GM21529 (cell line): Measurements from ENCODE around the gene DCST1.
A peak's percentile ranks its signal among the peaks of the same experiment; 100 is the strongest.

Experiments used
- ATAC-seq: cut with Tn5 transposase; IDR thresholded peaks from one replicate; pipeline ENCODE4 v1.9.1; 2021; ENCODE audit not compliant: unreplicated experiment

Gene DCST1

DNA sequence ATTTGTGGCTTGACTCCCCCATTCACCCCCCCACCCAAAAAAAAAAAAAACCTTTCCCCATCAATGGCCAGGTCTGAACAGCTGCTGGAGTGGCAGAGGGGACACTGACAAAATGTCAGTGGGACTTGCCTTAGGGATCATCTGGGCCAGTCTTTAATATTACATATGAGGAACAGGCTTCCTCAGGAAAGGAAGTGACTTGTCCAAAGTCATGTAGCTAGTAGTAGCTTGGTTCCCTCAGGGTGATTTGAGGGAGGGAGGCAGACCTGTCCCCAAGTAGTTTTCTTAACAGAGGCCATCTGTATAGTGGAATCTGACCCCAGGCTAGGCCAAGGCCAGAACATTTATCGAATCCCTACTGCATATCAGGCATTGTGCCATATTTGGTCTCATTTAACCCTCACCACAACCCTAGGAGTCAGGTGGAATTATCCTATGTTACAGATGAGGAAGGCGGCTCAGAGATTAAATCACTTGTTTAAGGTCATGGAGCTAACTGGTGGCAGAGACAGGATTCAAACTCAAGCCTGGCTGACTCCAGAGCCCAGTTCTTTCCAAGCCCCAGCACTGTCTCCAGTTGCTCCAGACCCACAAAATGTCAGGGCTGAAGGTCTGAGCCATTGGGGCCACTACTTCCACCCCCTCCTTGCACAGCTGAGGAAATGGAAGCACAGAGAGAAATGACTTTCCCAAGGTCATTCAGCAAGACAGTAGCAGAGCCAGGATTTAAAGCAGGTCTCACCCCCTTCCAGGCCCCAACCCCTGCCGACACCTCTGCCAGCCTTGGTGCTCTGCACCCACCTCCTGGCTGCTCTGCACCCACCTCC is 20.6 kb upstream of the DCST1 start:
- no peak for ATAC-seq

DNA sequence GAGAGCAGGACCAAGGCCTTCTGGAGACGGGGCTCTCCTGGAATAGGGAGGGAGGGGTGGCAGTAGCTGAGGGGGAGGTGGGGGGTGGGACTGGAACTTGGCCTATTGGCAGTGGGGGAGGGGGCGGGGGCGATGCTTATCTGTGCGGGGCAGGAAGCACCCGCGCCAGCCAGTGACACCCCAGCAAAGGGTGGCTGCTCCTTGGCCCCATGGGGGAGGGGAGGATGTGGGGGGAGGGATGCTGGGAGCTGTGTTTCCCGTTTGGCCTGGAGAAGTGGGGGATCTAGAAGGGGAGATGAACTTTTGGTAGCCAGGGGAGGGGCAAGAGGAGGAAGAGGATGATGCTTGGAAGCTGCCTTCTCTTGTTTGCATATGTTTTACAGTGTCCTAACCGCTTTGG is 20.0 kb upstream of the DCST1 start:
- no peak for ATAC-seq

DNA sequence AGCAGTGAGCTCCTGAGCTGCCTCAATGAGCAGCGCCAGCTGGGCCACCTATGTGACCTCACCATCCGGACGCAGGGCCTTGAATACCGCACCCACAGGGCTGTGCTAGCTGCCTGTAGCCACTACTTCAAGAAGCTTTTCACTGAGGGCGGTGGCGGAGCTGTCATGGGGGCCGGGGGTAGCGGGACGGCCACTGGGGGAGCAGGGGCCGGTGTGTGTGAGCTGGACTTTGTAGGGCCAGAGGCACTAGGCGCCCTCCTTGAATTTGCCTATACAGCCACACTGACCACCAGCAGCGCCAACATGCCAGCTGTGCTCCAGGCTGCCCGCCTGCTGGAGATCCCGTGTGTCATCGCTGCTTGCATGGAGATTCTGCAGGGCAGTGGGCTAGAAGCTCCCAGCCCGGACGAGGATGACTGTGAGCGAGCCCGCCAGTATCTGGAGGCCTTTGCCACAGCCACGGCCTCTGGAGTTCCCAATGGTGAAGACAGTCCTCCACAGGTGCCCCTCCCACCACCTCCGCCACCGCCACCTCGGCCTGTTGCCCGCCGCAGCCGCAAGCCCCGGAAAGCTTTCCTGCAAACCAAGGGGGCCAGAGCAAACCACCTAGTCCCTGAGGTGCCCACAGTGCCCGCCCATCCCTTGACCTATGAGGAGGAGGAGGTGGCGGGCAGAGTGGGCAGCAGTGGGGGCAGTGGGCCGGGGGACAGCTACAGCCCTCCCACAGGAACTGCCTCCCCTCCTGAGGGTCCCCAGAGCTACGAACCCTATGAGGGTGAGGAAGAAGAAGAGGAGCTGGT is 18.7 kb upstream of the DCST1 start:
- ATAC-seq = no peak

DNA sequence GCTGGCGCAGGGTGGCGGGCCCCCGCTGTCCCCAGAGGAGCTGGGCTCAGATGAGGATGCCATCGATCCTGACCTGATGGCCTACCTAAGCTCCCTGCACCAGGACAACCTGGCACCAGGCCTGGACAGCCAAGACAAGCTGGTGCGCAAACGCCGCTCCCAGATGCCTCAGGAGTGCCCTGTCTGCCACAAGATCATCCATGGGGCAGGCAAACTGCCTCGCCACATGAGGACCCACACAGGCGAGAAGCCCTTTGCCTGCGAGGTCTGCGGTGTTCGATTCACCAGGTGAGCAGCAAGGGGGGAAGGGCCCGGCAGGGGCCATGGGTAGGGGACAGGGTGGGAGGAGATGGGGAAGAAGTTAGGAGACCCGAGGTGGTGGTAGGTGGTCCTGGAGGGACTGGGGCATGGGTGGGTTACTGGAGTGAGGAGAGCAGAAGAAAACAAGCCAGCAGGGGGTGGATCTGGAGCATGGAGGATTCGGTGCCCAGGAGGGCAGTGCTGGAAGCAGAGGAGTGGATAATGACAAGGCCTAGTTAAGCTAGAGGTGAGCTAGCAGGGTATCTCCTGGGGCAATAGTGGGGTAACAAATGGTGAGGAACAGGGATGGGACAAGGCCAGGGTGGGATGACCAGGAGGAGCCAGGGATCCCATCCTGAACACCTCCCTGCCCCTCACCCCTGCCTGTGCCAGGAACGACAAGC is 17.9 kb upstream of the DCST1 start:
- no peak for ATAC-seq

DNA sequence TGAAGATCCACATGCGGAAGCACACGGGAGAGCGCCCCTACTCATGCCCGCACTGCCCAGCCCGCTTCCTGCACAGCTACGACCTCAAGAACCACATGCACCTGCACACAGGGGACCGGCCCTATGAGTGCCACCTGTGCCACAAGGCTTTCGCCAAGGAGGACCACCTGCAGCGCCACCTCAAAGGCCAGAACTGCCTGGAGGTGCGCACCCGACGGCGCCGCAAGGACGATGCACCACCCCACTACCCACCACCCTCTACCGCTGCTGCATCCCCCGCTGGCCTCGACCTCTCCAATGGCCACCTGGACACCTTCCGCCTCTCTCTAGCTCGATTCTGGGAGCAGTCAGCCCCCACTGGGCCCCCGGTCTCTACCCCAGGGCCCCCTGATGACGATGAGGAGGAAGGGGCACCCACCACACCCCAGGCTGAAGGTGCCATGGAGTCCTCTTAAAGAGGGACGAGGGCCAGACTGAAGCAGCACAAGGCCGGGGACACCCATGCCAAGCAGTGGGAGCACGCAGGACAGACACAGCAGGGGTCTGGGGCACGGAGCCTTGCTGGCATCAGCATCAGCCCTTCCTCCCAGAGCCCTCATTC is 17.3 kb upstream of the DCST1 start:
- ATAC-seq = no peak

DNA sequence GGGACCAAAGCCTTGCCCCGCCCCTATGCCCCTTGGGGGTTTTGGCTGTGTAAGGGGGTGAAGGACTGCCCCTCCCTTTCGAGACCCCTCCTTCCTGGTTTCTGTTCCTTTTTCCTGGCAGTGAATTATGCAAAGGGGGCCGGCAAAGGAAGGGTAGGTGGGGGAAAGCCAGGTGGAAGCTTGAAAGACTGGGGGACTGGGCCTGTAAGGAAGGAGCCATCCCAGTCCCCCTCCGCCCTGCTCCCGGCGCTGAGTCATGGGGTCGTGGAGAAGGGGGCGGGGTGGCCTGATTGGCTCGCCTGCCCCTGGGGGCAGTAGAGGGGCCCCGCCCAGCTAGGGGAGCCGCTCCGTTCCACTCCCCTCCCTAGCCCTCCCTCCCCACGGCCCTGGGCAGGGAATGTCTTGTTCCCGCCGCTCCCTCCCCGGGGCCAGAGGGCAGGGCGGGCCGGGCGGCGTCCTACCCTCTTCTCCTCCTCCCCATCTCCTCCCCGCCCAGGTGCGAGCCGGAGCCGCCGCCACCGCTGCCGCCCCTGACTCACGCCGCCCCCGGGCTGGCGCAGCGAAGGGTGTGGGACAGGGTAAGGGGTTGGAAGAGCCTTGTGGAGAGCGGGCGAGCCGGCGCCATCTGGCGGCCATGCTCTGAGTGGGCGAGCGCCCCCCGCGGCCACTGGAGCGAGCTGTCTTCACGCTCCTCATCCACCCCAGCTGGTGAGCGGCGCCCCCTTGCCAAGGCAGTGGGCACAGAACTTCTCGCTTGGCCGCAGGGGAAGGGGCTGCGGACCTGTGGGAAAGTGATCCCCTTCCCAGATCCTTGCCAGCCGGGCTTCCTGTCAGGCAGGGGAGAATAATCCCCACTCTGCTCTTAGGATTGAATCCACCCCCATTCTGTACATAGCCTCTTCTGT is 16.3 kb upstream of the DCST1 start:
- peak; percentile 81 for ATAC-seq

DNA sequence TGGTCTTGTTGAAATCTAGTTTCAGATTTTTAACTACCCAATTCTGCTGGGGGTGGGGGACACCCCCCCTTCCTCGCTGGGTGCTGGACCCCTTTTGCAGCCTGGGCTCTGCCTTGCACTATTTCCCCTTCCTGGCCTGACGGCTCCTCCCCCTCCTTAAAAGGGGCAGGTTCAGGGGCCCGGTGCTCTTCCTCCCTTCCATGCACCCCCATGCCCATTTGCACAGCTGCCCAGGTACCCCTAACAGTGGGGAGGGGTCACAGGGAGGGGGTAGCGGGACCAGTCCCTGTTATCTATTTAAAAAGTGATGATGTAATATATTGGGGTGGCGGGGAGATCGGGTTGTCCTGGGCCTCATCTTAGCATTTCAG is 15.7 kb upstream of the DCST1 start:
- ATAC-seq = no peak

DNA sequence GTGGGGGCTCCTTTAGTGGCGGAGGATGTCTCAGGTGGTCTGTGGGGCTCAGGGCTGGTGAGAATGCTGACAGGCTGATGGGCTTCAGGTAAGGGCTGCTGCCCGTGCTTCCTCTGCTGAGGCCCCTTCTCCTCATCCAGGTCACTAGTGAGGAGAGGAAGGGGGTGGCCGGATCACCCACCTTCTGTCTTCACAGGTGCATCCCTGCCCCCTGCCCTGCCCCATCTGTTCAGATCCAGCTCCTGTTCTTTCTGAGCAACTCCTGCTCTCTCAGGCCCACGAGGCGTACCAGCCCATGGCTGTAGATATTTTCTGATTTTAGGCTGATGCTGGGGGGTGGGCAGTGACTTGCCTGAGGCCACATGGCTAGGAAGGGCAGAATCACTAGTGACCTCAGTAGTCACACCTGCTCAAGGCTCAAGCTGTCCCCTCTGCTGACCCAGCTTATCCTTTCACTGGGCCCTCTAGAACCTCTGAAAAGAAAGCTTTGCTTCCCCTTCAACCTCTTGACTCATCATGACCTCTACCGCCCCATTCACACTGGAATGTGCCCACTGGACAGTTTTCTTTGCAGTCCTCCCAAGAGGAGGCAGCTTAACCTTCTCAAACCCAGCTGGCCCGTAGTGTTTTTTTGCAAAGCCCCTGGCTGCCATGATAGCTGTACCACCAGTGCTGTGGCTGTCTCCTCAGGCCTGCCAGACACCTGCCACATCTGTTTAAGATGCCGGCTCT is 14.8 kb upstream of the DCST1 start:
- ATAC-seq = no peak

DNA sequence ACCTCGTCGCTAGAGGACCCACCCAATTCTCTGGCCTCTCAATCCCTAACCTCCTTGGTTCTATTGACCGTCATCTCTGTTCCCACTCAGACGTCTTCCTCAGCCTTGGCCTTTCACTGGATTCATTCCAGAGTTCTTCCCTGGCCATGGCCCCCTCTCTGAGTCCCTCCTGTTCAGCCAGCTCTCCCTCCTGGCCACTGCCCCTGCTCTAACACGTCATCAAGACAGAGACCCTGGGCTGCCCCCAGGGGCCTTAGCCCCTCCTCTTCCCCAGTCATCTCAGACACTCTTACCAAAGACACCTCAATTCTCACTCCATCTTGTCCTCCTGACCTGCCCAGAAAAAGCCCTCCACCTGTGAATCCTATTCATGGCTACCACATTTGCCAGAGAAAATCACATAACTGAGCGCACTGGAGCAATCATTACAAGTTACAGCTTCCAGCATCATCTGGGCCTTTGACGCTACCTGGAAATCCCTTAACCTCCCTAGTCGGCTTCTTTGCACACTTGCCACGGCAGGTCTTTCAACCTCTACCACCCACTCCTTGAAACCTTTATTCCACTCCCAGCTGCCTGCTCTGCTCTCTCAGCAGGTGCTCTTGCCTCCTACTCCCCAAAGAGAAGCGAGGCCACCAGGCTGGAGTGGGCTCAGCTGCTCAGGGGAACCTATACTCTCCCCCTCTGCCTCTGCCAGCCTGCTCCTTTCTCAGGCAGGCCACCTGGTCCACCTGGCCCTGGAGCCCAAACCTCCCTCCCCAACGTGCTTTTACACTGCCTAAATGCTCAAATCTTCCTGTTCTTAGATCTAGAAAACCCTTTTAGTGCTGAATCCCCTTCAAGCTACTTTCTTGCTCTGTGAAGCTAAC is 14.0 kb upstream of the DCST1 start:
- no peak for ATAC-seq

DNA sequence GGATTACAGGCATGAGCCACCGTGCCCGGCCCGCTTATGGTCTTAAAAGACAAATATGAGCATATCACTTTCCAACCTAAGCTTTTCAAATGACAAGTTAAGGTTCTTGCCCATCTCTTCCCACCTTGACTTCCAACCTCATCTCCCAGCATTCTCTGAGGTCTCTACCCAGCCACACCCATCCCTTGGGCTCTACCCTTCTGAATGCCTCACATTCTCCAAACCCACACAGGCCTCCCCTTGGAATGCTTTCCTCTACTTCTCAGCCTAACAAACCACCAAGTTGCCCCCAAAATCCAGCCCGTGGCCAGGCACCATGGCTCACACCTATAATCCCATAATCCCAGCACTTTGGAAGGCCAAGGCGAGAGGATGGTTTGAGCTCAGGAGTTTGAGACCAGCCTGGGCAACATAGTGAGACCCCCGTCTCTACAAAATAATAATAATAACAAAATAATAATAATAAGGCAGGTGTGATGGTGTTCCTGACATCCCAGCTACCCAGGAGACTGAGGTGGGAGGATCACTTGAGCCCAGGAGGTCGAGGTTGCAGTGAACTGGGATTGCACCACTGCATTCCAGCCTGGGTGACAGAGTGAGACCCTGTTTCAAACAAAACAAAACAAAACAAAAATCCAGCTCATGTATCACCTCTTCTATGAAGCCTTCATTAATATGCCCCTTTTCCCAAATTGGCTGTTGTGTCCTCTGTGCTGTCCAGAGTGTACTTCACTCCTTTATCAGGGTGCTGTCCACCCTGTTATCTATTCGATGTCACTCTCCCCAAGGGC is 11.3 kb upstream of the DCST1 start:
- ATAC-seq = no peak

DNA sequence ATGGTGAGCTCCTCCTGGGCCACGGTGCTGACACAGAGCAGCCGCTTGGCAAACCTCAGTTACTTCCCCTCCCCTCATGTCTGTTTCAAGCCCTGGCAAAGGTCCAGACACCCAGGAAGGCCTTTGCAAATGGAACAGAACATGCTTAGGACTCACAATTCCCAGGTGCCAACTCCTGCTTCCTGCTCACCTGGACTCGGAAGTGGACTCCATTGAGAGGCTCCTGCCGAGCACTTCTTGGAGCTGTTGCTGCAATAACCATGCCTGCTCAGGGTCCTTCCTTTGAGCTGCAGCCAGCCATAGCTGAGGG is 10.7 kb upstream of the DCST1 start:
- ATAC-seq = no peak

DNA sequence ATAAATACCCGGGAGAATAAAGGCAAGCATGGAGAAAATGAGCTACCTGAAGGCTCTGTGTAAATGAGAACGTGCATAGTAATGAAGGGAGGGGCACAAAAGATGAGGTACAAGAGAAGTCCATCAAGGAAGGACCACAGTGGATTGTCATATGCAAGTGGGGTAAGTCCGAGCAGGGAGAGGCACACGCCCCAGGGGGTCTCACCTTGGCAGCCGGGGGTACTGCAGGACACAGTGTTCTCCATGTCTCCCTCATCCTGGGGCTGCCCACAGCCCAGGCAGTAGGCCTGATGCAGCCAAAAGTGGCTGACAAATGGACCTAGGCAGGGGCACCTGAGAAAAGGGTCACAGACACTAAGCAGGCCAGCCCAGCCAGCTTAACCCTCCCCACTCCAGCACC is 10.0 kb upstream of the DCST1 start:
- no peak for ATAC-seq

DNA sequence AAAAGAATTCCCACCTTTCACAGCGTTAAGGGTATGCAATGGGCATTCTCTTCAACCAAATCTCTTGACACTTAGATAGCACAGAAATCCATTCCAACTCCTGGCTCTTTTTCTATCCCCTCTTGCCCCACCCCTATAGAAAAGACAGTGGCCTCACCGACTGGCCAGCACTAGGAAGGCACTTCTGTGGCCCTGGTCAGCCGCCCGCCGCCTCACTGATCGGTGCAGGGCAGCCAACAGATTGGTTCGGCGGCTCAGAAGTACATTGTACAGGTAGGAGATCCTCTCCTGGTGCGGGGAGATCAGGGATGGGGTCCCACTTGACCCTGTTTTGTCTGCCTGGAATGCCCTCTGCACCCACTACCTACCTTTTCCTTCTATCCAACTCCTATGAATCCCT is 9.3 kb upstream of the DCST1 start:
- no peak for ATAC-seq

DNA sequence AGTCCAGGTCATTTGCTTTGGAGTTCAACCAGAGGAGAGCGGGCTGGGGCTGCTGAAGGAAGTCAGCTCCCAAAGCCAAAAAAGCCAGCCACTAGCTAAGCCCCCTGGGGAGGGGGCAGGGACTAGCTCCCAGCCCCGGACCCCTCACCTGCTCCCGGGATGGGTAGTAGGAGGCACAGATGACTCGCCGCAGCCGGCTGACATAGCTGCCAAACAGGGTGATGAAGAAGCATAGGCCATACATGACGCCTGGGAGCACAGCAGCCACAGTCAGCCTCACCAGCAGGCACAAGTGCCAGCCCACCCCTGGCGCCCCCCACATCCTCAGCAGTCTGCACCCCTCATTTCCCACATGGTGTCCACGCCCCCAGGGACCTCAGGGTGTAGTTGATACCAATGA is 7.5 kb upstream of the DCST1 start:
- ATAC-seq = no peak

DNA sequence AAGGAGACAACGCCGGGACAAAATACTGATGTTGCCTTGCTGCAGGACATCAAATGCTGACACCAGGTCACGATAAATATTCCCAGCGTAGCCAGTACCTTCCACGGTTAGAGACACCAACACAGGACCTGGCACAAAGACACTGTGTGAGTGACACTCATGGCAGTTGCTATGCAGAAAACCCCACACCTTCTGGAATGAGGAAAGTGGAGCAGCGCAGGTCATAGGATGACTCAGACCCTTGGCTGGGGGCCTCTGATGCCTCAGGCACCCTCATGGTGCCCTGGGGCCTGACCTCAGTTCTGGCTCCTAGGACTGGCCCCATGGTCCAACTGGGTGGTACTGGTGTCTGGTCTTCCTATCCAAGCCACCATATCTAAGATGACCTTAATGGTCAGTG is 7.0 kb upstream of the DCST1 start:
- no peak for ATAC-seq

DNA sequence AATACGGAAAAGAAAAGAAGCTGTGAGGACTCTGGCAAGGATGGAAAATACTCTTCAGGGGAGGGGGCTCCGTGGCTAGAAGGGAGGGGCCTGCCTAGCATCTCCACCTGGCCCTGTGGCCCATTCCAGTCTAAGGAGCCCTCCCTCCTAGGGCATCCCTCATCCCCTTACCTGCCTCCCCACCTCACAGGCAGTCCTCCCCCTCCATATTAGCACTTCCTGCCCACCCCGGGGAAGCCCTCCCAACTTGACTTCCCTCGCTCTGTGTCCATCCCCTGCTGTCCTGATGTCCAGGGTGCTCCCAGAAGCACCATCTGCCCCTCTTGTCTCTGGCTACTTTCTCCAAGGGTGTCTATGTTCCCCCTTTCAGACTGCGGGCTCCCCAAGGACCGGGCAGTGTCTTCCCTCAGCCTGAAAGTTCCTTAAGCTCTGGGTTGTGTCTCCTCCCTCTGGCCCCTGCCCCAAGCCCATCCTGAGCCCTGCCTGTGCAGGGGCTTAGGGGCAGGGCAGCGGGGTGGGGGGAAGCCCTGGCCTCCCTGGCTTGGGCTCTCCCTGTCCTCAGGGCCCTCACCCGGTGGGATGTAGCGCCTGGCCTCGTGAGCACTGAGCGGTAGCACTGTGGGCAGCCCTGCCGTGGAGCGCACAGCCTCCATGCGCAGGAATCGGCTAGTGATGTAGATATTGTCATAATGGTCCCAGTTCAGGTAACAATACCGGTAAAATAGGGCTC is 3.9 kb upstream of the DCST1 start:
- ATAC-seq = no peak

DNA sequence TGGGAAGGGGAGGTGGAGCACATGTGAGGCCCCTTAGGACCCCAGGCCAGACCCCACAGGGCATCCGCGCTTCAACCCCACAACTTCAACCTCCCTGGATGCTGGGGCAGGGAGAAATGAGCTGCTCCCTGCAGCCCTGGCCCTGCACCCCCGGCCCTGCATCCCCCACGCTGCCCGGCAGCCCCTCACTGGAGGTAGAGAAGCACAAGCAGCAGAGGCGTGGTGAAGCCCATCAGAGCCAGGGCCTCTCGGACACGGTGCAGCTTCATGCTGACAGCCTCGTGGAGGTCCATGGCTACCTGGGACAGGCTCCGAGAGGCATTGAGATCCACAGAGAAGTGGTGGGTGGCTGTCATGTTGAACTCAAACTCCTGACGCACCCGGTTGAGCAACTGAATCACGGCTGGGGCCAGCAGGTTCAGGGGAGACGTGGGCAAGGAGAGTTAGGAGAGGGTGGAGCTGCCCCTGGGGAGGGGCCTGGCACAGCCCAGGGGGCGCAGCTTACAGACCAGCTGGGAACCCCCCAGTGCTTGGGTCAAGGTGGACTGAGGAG is 3.3 kb upstream of the DCST1 start:
- no peak for ATAC-seq
